Panc1 (cell line): Measurements from ENCODE around the gene MIX23. TPM values are rescaled to one million over a fixed set of nuclear protein-coding genes. Genes with fewer than 3 reads are reported as not detected.

Experiments used
- ATAC-seq: fragments of 200-7000 bp; cut with Tn5 transposase; 2 replicates; pipeline ENCODE4 v1.9.1; 2020; ENCODE audit warnings: mild to moderate bottlenecking, moderate library complexity
- BruUV-seq: library from RNA; stranded (reverse); fragments of 400-500 nt; replicated peaks from 2 replicates; lab custom pipeline; 2021; lab: Mats Ljungman, UMichigan
- CTCF ChIA-PET: fragments of 300-600 bp; sonication (Branson Sonifier 250); formaldehyde crosslinking; loops from one replicate; lab custom pipeline; 2022; ENCODE audit warnings: antibody characterized with exemption; lab: Charles Lee
- POLR2A ChIA-PET: fragments of 300-600 bp; sonication (Branson Sonifier 250); formaldehyde crosslinking; loops from one replicate; lab custom pipeline; 2022; ENCODE audit warnings: antibody characterized with exemption; lab: Charles Lee
- DNase-seq: peaks from one replicate; pipeline ENCODE4 v3.0.0-alpha.2; 2010; ENCODE audit warnings: low read depth, low spot score
- H3K27ac ChIP-seq: 2 replicates; pipeline ENCODE4 v1.5.1; 2011; ENCODE audit warnings: mild to moderate bottlenecking, low read length, inconsistent platforms
- H3K27me3 ChIP-seq: fragments of 200-500 bp; sonication (Bioruptor generic); 2 replicates; pipeline ENCODE4 v1.6.0; 2014; ENCODE audit warnings: low read length, inconsistent platforms; ENCODE audit not compliant: control insufficient read depth, insufficient read depth
- H3K36me3 ChIP-seq: fragments of 200-500 bp; sonication (Bioruptor generic); 2 replicates; pipeline ENCODE4 v1.5.1; 2014; ENCODE audit warnings: inconsistent platforms, mild to moderate bottlenecking, low read length, moderate library complexity; ENCODE audit not compliant: control insufficient read depth, insufficient read depth
- H3K4me1 ChIP-seq: 2 replicates; pipeline ENCODE4 v1.5.1; 2011; ENCODE audit warnings: inconsistent platforms, mild to moderate bottlenecking, low read length, moderate library complexity; ENCODE audit not compliant: control insufficient read depth, insufficient read depth
- H3K4me3 ChIP-seq, 2 experiments: 2 replicates each; pipeline ENCODE4 v1.5.1; 2011 to 2012; ENCODE audit warnings: low read depth in 2 of 2, low read length in 2 of 2, mild to moderate bottlenecking in 2 of 2, inconsistent platforms in 1 of 2, moderate library complexity in 1 of 2
- H3K9me3 ChIP-seq: fragments of 200-500 bp; sonication (Bioruptor generic); 2 replicates; pipeline ENCODE4 v1.5.1; 2014; ENCODE audit warnings: low read depth, mild to moderate bottlenecking, inconsistent platforms, low read length, moderate library complexity; ENCODE audit not compliant: control insufficient read depth, insufficient read depth
- POLR2AphosphoS5 ChIP-seq: IDR thresholded peaks from 2 replicates; pipeline ENCODE4 v1.6.1; 2012; ENCODE audit warnings: mild to moderate bottlenecking, low read depth, low read length, moderate library complexity
- SIN3A ChIP-seq: IDR thresholded peaks from 2 replicates; pipeline ENCODE4 v1.6.1; 2012; ENCODE audit warnings: low read depth, mild to moderate bottlenecking, low read length, moderate library complexity, borderline replicate concordance; ENCODE audit not compliant: insufficient read depth
- TCF7L2 ChIP-seq: IDR thresholded peaks from 2 replicates; pipeline ENCODE4 v1.6.1; 2011; ENCODE audit warnings: mild to moderate bottlenecking, low read depth, low read length, inconsistent platforms
- in situ Hi-C: cut with HindIII; loops from 2 replicates; pipeline ENCODE4 v1.10.0; 2016; ENCODE audit warnings: low sequenced_read_pairs, low pct_unique_long_range_greater_than_20kb
- intact Hi-C: fragments of 100-400 bp; cut with micrococcal nuclease; formaldehyde crosslinking; loops from one replicate; pipeline ENCODE4 v1.10.0; 2022; ENCODE audit not compliant: unreplicated experiment
- total RNA-seq: library from RNA; stranded (reverse); gene quantifications from one replicate; pipeline ENCODE4 v1.2.1, GENCODE V29; 2021; ENCODE audit not compliant: unreplicated experiment
- TF ChIP-seq, protein P1 (sequence below), 2 experiments: IDR thresholded peaks; 2 replicates each; pipeline ENCODE4 v1.6.1; 2011 to 2012; ENCODE audit warnings: low read depth in 2 of 2, control low read depth in 1 of 2, low read length in 1 of 2, mild to moderate bottlenecking in 1 of 2, moderate library complexity in 1 of 2; ENCODE audit not compliant: insufficient read depth in 1 of 2
- TF ChIP-seq, protein P2 (sequence below): fragments of 450-650 bp; IDR thresholded peaks from 2 replicates; pipeline ENCODE4 v1.5.1; 2017; ENCODE audit warnings: mild to moderate bottlenecking

MIX23 gene
- total RNA-seq, 1 experiment from 2014 or later, result 61.7 TPM

DNA sequence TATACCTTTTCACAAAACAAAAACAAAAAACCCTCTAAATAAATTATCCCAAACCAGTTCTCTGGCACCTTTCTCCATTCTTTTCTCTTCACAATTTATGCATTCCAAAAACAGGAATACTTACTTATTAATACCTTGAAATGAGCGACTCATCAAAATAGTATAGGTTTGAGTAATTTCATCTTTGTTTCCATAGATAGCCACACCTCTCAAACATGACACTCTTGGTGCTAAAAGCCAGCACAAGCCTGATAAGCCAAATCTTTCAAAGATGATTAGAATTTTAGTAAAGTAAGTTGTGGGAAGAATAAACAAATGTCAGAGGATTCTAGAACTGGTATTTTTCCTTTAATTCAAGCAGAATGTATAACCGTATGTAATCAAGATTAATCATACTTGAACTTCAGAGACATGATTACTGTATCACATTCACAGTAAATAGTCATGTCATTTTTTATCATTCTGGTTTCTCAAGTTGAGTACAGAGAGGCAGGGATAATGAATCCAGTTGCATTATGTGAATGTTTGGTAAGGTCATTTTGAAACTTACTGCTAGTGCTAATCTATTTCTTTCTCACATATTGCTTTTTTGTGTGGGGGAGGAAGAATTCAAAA is 44.9 kb upstream of the MIX23 start:
- TF ChIP-seq, protein P1, sequence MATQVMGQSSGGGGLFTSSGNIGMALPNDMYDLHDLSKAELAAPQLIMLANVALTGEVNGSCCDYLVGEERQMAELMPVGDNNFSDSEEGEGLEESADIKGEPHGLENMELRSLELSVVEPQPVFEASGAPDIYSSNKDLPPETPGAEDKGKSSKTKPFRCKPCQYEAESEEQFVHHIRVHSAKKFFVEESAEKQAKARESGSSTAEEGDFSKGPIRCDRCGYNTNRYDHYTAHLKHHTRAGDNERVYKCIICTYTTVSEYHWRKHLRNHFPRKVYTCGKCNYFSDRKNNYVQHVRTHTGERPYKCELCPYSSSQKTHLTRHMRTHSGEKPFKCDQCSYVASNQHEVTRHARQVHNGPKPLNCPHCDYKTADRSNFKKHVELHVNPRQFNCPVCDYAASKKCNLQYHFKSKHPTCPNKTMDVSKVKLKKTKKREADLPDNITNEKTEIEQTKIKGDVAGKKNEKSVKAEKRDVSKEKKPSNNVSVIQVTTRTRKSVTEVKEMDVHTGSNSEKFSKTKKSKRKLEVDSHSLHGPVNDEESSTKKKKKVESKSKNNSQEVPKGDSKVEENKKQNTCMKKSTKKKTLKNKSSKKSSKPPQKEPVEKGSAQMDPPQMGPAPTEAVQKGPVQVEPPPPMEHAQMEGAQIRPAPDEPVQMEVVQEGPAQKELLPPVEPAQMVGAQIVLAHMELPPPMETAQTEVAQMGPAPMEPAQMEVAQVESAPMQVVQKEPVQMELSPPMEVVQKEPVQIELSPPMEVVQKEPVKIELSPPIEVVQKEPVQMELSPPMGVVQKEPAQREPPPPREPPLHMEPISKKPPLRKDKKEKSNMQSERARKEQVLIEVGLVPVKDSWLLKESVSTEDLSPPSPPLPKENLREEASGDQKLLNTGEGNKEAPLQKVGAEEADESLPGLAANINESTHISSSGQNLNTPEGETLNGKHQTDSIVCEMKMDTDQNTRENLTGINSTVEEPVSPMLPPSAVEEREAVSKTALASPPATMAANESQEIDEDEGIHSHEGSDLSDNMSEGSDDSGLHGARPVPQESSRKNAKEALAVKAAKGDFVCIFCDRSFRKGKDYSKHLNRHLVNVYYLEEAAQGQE (IDR thresholded peaks at IDR 0.05; ENCODE audit: insufficient read depth in 1 of 2, low read depth in 2 of 2, low read length in 1 of 2), result no peak
- no peak for TF ChIP-seq TCF7L2
- TF ChIP-seq, protein P2, sequence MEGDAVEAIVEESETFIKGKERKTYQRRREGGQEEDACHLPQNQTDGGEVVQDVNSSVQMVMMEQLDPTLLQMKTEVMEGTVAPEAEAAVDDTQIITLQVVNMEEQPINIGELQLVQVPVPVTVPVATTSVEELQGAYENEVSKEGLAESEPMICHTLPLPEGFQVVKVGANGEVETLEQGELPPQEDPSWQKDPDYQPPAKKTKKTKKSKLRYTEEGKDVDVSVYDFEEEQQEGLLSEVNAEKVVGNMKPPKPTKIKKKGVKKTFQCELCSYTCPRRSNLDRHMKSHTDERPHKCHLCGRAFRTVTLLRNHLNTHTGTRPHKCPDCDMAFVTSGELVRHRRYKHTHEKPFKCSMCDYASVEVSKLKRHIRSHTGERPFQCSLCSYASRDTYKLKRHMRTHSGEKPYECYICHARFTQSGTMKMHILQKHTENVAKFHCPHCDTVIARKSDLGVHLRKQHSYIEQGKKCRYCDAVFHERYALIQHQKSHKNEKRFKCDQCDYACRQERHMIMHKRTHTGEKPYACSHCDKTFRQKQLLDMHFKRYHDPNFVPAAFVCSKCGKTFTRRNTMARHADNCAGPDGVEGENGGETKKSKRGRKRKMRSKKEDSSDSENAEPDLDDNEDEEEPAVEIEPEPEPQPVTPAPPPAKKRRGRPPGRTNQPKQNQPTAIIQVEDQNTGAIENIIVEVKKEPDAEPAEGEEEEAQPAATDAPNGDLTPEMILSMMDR, result no peak
- no peak for TF ChIP-seq POLR2AphosphoS5
- no peak for TF ChIP-seq SIN3A
- Histone ChIP-seq H3K36me3 (peaks cover 41% of the 10 kb centered on the region), H3K4me3 (no peak overlapping the region), H3K4me1 (no peaks in the 10 kb centered on the region), H3K9me3 (no peaks in the 10 kb centered on the region), H3K27ac (no peak overlapping the region), H3K27me3 (no peaks in the 10 kb centered on the region)
- no TSS peak for BruUV-seq
- intact Hi-C loops, result no loop called here
- POLR2A ChIA-PET, result no interaction called here
- ATAC-seq (no peak), DNase-seq (no peak)
- in situ Hi-C loops, result no loop called here
- CTCF ChIA-PET, result no interaction called here

DNA sequence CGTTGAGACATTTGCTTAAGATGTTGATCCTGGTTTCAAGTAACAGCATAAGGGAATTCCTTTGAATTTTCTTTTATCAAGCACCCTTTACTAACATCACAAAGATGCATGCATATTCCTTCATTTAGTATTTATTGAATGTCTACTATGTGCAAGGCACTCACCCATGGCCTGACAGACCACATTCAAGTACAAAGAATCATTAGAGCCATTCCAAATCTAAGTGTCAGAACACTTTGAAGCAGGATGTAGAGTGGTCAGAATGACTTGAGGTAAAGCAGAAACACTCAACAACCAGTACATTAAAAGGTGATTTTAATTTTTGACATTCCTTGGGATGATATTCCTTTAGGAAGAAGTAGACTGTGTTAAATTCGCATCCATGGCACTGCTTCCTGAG is 38.8 kb upstream of the MIX23 start:
- ATAC-seq (no peak), DNase-seq (no peak)
- in situ Hi-C loops (no loop called here), intact Hi-C loops (no loop called here)
- POLR2A ChIA-PET, result interaction anchor here (0.7 kb wide), 1 partner anchor 29 kb away, joined by 8 read pairs; no protein-coding TSS in a partner anchor
- no peak for TF ChIP-seq SIN3A
- TF ChIP-seq, protein P2, result no peak
- no peak for TF ChIP-seq TCF7L2
- no peak for TF ChIP-seq POLR2AphosphoS5
- TF ChIP-seq, protein P1 (IDR thresholded peaks at IDR 0.05; ENCODE audit: insufficient read depth in 1 of 2, low read depth in 2 of 2, low read length in 1 of 2), result no peak
- no peaks in the 10 kb centered on the region for H3K9me3 ChIP-seq
- no TSS peak for BruUV-seq
- no peak overlapping the region for H3K4me3 ChIP-seq
- no peaks in the 10 kb centered on the region for H3K27me3 ChIP-seq
- CTCF ChIA-PET, result no interaction called here
- no peak overlapping the region for H3K27ac ChIP-seq
- H3K36me3 ChIP-seq, result peaks cover 20% of the 10 kb centered on the region
- H3K4me1 ChIP-seq, result peaks cover 6% of the 10 kb centered on the region
